NCI-H748 (cell line): ENCODE data around the gene C1QTNF2.
"Not testable (repeated sequence)": the region's sequence is repeated elsewhere in the genome, so short reads cannot be mapped to it uniquely, and the experiment has no call there.

ENCODE experiments used
- DNase-seq: peaks from one replicate; lab custom pipeline; 2025; ENCODE audit not compliant: unreplicated experiment; lab: John Stamatoyannopoulos, UW

Gene C1QTNF2

DNA sequence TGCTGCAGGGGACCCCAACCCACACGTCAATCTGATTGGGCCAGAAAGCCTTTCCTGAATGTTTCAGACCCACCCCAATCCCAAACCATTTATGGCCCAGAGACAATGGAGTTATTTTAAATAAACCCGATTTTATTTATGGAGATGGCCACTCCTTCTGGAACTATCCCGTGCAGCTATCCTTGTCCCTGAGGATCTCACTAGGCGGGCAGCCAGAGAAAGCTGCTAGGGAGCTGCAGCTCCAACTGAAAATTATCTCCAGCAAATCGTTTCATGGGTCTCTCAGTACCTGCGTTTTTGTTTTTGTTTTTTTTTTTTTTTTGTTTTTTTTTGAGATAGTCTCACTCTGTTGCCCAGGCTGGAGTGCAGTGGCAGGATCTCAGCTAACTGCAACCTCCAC, 23.0 kb downstream of the C1QTNF2 start:
- DNase-seq, result no peak

DNA sequence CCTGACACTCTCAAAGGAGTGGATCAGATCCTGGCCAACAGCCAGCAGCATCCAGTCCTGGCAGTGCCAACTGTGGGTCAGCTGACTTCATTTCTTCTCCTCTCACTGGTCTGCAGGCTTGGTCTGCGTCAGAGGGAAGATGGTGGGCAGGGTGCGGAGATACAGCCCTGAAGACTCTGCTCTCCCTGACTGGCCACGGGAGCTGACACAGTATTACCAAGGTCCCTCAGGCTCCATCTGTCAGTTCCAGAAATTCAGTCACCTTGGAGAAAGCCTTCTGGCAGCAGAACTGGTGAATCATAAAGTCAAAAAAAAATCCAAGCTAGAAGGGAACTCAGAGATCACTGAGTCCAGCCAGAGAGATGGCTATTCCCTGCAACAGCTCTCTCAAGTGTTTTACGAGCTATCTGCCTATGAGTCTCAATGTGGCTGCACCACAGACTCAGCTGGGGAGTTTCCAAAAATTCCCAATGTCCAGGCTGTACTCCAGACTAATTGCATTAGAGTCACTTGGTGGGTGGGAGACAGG, 27.9 kb downstream of the C1QTNF2 start:
- DNase-seq, result no peak

DNA sequence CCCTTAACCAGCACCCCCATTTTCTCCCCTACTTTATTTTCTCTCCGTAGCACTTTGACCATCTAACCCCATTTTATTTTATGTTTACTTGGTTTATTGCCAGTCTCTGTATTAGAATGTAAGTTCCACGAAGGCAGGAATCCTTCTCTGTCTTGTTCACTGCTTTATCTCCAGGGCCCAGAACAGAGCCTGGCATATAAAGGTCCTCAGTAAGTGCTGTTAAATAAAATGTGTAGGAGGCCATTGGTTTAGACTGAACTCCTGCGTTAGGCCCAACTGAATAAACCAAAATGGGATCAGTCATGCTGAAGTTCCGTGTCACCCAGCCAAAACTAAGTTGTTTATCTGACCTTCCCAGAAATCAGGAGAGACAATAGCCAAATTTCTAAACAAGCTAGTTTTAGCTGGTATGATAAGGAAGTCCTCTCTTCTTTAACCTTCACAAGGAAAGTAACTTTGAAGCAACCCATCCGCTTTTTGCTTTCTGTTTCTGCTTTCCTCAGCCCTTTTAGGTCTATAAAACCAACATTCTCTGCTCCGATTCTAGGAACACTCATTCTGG, 29.0 kb downstream of the C1QTNF2 start:
- no peak for DNase-seq

DNA sequence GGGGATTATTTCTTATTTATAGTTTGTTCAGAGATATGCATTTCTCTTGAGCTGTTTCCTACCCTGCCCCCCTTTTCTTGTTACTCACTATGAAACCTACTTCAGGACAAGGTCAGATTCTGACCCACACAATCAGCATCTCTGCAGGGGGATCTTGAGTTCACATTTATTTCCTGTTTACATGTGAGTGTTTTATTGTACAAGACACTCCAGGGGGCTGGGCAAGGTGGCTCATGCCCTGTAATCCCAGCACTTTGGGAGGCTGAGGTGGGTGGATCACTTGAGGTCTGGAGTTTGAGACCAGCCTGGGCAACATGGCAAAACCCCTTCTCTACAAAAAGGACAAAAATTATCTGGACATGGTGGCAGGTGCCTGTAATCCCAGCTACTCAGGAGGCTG, 29.9 kb downstream of the C1QTNF2 start:
- not testable (repeated sequence) for DNase-seq

DNA sequence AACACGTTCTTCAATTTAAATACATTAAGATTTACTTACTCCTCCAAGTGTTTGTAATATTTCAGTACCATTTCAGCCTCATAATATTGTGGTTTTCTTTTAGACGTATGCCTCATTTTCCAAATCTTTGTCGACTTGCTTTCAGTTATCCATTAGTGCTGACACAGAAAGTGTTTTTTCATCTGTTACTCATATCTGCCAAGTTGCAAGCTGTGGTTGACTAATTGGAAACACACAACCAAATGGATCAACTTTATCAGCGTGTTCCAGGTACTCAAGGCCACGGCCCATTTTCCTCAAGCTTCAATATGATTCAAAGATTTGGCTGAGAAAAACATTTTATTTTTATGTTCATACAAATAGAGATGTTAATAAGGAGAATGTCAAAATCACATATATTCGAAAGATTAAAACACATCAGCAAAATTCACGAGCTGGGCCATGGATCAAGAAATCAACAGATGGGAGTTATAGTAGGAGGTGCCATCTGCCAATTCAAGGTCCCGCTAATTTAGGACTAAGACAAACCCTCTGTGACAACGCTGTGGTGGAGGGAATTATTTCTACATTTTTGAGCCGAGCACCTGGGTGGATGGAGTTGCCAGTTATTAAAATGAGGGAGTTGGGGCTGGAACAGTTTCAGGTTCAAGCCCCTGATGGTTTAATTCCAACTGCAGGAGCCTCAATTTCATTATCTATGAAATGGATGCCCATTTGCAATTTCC, 30.9 kb downstream of the C1QTNF2 start:
- DNase-seq, result no peak

DNA sequence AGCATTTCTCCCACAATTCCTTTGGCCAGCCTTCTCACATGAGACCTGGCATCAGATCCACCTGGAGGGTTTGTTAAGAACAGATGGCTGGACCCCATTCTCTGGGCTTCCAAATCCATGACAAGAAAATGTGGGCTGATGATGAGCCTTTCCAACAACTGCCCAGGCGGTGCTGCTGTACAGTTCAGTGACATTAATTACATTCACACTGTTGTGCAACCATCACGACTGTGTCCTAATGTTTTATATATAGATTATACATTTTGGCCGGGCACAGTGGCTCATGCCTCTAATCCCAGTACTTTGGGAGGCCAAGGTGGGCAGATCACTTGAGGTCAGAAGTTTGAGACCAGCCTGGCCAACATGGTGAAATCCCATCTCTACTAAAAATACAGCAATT, 35.7 kb downstream of the C1QTNF2 start:
- not testable (repeated sequence) for DNase-seq

DNA sequence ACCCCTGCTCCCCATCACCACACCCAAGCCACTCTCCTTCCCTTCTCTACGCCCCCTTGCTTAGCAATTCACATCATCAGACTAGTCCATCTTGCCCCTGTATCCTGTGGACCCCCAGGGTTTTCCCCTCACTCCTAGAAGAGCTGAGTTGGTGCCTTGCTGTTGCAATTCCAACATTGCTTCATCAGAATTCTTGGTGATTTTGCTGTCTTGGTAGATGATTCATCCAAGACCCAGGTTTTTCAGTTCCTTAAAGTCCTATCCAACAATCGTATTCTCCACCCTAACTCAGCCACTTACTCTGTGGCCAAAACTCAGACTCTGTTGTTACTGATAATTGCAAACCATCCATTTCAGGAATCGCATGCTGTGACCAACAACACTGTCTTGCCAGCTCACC, 36.7 kb downstream of the C1QTNF2 start:
- DNase-seq, result no peak

DNA sequence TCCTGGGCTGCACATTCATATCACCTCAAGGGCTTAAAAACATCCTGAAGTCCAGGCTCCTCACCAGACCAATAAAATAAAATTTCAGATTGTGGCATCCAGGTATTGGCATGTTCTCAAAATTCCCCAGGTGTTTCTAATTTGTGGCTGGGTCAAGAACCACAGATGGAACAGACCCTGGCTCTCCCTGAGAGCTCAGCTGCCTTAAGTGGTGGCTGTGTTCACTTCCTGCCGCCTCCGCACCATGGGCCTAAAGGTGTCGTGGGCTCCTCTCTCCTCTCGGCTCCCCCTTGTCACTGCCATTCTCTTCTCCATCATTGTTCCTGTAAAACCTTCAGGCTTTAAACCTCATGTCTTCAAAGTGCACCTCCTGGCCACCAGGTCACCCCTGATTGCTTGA, 40.2 kb downstream of the C1QTNF2 start:
- DNase-seq, result no peak

DNA sequence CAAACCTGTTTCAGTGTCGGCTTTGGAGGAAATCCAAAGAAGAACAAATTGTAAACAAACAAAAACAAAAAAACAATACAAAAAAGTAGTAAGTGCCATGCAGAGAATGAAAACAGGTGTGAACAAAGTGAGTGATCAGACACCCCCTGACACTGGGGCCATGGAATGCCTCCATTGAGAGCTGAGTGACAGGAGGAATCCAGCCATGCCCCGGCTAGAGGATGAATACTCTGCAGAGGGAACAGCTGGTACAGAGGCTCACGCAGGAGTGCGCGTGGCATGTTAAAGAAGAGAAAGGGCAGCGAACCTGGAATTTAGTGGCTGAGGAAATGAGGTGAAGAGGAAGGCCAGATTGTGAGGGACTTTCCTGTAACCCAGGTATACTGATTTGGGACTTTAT, 42.6 kb downstream of the C1QTNF2 start:
- DNase-seq, result no peak

DNA sequence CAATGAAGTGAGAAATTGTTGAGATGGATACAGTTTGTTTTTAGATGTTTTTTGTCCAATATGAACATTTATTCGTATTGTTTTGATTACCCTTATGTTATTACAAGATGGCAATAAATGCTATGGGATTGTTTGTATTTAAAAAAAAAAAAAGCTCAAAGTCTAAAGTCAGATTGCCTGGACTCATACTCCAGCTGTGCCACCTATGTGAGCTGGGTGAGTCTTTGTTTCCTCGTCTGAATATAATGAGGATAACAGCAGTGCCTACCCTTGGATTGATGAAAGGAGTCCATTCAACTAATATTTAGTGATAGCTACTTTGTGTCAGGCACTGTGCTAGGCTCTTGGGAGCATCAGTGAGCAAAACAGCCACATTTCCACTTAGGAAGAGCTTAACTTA, 43.4 kb downstream of the C1QTNF2 start:
- DNase-seq, result no peak

DNA sequence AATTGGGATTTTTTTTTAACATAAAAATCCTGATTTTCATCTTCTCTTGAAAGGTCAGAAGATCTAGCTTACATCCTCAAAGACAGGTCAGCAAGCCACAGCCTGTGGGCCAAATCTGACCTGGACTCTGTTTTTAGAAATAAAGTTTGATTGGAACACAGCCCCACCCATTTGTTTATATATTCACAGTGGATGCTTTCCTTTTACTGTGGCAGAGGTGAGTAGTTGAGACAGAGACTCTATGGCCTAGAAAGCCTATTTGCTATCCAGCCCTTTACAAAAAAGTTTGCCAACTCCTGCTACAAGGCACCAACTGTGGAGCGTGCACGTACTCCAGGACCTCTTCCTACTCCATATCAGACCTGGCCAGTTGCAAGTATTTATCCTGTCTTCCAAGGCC, 44.7 kb downstream of the C1QTNF2 start:
- no peak for DNase-seq

DNA sequence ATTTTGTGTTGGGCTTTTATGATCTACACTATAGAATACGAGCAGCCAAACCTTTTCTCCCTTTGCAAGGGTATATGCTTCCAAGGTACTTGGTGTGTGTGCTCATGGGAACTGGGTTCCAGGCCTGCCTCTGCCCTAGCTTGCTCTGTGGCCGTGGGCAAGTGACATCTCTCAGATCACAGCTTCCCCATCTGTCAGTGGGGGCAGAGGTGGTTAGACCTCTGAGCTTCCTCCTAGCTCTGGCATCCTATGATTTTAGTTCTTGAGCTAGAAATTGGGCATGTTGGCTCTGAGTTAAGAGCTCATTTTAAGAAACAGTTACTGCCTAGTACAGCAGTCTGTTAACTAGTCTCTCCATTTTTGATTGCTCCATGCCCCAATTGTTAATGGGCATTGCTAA, 45.5 kb downstream of the C1QTNF2 start:
- no peak for DNase-seq

DNA sequence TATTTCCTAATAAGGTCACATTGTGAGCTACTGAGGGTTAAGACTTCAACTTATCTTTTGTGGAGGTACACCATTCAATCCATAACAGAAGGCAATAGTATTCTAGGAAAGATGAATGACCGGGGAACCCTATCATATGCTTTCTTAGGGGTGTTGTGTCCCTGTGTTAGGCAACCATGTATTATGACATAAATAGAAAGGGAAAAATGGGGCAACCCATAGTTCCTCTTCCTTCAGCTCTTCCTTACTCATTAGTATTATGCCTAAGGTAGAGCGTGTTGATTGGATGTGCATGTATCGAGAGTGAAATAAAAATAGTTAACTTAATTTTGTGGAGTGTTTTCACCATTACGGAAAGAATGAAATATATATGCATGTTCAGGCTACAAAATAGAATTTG, 52.0 kb downstream of the C1QTNF2 start:
- DNase-seq, result no peak

DNA sequence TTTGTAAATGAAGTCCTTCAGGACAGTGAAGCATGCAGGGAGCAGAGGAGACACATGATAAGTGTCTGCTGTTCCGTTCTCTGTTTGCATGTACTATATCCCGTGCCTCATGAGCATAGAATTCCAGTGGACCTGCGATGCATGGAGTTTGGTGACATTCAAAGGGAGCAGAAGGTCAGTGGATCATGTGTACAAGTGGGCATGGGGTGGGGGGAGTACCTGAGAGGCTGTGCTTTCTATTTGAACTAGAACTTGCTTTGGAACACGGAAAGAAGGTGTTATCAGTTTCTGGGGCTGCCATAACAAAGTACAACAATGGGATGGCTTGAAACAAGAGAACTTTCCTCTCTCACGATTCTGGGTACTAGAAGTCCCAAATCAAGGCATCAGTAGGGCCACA, 53.0 kb downstream of the C1QTNF2 start:
- DNase-seq, result no peak

DNA sequence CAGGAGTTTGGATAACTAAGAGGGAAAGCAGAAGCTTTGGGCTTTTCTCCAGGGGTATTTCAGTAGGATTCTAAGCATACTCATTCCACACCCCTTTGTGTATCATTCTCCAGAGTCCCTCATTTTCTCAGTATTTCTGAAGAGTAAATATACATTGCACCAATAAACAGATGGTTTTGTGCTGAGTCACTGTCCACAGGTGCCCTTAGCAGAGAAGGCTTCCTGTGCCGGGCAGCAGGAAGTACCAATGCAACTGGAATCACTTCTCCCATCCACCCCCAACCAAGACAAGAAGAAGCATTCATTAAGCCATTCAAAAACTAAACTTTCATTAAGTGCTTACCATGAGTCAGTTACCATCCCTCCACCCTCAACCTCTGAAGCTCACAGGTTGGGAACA, 54.5 kb downstream of the C1QTNF2 start:
- DNase-seq, result peak; percentile 73

DNA sequence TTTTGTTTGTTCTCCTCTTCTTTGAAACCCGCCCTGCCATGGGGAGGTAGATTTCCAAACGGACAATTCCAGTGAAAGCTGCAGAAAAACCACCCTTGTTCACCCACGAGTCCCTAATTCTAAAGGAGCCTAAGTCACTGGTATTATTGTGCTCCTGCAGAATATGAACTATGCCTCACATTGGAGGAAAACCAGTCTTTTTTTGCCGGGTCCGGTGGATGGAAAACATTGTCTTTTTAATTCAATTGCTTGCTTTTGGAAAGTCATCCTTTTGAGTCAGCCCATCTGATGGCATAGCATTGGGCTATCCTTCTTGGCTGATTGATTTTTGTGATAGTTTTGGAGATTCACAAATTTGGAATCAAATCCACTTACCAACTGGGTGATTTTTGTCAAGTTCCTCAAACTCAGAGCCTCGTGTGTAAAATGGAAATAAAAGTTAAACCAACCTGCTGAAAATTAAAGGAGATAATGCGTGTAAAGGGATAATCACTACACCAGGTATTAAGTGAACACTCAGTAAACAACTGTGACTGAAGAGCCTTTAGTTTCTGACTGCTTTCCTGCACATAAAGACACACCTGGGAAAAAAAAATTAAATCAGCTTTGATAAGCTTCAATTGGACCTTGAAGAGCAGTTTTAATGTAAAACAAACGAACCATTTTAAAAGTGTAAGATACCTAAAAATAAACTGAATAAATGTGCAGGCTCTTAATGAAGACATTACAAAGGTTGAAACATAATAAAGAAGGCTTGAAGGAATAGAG, 57.3 kb downstream of the C1QTNF2 start:
- peak; percentile 44 for DNase-seq

DNA sequence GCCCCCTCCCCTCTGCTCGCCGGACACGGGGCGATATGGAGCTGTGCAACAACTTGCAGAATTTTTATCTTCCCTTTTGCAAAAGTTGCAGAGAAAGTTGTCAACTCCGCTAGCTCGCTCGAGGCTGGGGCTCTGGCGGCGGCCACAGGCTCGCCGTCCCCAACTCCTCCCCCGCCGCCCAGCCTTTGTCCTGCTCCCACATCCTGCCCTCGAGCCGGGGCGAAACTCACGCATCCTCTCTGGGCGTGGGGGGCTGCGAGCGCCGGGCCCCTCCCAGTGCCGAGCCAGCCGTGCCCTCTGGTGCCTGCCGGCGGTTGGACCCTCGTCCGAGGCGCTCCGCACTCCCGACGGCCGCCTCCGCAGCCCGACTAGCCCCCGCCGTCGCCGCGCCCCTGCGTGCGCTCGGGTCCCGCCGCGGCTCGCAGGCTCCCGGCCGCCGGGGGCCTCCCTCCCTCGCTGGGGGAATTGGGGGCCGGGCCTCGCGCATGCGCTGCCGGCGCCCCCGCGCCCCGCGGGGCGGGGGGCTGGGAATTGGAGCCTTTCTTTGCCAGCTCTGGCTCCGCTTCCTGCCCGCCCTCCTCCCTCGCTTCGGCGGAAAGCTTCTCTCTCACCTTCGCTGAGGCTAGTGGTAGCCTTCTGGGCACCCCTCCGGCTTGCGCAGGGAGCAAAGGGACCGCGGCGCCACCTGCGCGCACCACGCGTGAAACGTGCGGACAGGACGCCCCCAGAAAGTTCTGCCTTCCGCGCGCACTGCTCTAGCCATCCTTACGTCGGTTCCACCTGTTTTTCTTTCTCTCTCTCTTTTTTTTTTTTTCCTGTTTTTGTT, 58.1 kb downstream of the C1QTNF2 start, which contains the start of gene CCNJL:
Gene CCNJL, minus strand, starts transcription at position 431 of the 826 bp plus-strand sequence. CDS start 641 bp downstream, outside the sequence.
- peak; percentile 93 for DNase-seq

DNA sequence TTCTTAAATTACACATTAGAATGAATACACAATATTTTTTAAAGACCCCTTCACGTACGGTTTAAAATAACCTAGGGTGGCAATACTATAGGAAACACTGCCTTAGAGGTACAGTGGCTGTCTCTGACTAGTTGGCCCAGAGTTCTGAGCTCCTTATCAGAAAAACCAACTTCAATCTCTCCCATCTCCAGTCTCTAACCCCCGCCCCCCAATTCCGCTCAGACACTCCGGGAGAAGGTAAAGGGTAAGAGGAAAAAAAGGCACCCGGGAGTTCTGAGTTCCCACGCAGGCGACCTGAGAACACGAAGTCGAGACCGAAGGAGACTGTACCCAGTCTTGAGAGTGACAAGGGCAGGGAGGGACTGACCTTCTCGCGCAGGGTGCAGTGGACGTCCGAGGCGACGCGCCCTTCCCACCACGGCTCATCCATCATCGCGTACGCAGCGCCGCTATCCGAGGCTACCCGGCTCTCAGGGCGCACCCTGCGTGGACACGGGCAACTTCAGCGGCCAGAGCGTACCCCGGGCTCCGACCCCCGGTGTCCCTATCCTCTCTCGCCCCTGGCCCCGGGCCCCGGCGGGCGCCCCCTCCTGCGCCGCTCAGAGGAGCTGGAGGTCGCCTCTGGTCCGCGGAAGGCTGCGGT, 58.8 kb downstream of the C1QTNF2 start:
- DNase-seq, result peak; percentile 53

DNA sequence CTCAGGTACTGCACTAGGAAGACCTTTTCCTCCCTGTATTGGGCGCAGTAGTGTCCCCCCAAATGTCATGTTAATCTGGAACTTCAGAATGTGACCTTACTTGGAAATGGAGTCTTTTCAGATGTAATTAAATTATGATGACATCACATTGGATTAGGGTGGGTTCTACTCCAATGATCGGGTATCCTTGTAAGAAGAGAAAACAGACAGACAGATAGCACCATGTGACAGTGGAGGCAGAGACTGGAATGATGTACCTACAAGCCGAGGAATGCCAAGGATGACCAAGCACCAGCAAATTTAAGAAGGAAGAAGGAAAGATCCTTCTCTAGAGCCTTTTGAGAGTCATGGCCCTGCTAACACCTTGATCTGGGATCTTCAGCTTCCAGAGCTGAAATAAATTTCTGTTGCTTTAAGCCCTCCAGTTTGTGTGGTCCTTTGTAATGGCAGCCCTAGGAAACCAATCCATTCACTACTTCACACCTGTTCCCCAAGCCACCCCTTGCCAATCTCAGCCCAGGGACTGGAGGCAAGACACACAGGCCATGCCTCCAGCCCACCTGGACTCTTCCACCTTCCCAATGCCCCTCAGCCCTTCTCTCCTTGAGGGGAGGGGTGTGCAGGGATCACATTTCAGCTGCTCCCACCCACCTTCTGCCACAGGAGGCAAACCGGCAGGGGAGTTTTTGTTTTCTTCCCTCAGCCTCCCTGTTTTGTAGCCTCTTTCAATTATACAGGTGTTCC, 59.7 kb downstream of the C1QTNF2 start:
- DNase-seq, result peak; percentile 22

DNA sequence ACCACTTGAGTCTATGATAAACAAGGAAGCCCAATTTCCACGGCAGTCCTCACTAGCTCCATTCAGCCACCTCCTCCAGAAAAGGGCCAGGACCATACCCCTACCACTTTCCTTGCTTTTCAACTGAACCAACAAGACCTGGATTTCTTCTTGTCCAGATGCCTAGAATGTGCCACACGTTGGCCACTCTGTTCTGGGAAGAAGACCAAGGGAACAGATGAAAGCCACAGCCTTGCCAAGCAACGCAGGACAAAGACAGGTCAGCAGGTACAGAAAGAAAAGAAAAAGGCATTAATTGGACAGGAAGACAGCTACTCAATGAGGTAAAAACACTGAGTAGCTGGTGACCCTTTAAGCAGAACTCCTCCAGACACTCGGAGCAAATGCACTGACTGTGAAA, 60.3 kb downstream of the C1QTNF2 start:
- DNase-seq, result no peak
